Measurements from ENCODE around the gene ADAMTS18. TPM values are rescaled to one million over a fixed set of nuclear protein-coding genes. Genes with fewer than 3 reads are reported as not detected.

Gene ADAMTS18
- total and polyA plus RNA-seq, 9 of the 15 experiments (the other 6 are each of a cell fraction or from before 2014, with no cell fraction given), result not detected

DNA sequence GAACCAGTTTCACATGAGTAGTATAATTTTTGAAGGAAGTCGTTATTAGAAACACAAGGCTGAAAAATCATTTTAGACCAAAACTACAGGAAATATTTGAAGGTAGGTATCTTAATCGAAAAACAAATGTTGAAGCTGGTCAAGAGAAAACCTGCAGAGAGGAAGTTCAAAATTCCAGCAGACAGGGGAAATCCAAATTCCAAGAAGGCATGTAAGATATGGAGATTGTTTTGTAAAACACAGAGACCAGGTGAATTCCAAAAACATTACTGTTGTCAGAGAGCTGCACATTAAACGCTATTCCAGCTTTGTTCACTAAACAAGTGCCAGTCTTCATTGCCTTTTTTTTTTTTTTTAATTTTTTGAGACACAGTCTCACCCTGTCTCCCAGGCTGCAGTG is 38.4 kb downstream of the ADAMTS18 start (continued):
- TF ChIP-seq, protein P1, sequence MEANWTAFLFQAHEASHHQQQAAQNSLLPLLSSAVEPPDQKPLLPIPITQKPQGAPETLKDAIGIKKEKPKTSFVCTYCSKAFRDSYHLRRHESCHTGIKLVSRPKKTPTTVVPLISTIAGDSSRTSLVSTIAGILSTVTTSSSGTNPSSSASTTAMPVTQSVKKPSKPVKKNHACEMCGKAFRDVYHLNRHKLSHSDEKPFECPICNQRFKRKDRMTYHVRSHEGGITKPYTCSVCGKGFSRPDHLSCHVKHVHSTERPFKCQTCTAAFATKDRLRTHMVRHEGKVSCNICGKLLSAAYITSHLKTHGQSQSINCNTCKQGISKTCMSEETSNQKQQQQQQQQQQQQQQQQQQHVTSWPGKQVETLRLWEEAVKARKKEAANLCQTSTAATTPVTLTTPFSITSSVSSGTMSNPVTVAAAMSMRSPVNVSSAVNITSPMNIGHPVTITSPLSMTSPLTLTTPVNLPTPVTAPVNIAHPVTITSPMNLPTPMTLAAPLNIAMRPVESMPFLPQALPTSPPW (CRISPR knock-in tag; IDR thresholded peaks at IDR 0.05), result no peak
- TF ChIP-seq ZNF311 (CRISPR knock-in tag; IDR thresholded peaks at IDR 0.05) (no peak), NFE2L1 (tag; IDR thresholded peaks at IDR 0.05; ENCODE audit: borderline replicate concordance, low read depth) (no peak), FIP1L1 (IDR thresholded peaks at IDR 0.05; ENCODE audit: low read depth, low read length, poor library complexity, severe bottlenecking) (no peak), TCF3 (CRISPR knock-in tag; IDR thresholded peaks at IDR 0.05) (no peak)

DNA sequence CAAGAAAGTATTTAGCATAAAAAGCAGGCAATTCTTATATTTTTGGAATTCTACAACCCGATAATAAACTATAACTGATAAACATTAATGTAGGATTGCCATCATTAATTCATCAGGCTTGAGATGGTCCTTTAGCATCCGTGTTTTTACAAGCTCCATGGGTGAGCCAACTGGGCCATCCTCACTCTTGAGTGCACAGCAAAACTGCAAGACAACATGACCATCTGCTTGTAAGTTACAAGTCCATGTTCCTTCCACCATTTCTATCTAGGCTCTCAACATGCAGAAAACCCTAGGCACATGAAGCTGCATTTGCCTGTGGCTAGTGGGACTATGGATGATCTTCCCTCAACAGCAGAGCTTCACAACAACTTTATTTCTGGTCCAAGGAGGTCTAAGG is 40.1 kb downstream of the ADAMTS18 start:
- Histone ChIP-seq H3K4me3 (no peak overlapping the region), H3K27me3 (ENCODE audit: control insufficient read depth in 2 of 2, insufficient read depth in 2 of 2, low read length in 2 of 2) (no peaks in the 10 kb centered on the region), H3K4me1 (replicated peaks in 1 of 2; ENCODE audit: control insufficient read depth in 2 of 2, insufficient read depth in 2 of 2, low read length in 2 of 2) (no peaks in the 10 kb centered on the region), H3K79me2 (ENCODE audit: control insufficient read depth, insufficient read depth, low read length) (no peaks in the 10 kb centered on the region), H3K9me3 (replicated peaks; ENCODE audit: control insufficient read depth, insufficient read depth, low read depth, low read length) (no peaks in the 10 kb centered on the region), H3K36me3 (ENCODE audit: control insufficient read depth, insufficient read depth, low read length) (no peaks in the 10 kb centered on the region), H4K20me1 (replicated peaks; ENCODE audit: control insufficient read depth, insufficient read depth, low read length) (no peaks in the 10 kb centered on the region), H3K4me2 (ENCODE audit: insufficient read depth, low read length) (no peak overlapping the region), H3K27ac (ENCODE audit: extremely low read depth, low read depth, low read length) (no peak overlapping the region), H2AFZ (ENCODE audit: low read depth, low read length) (no peak overlapping the region), H3K9ac (ENCODE audit: insufficient read depth in 1 of 2, low read depth in 2 of 2, low read length in 2 of 2) (no peak overlapping the region), H3K9me1 (ENCODE audit: control insufficient read depth, insufficient read depth, low read length) (no peaks in the 10 kb centered on the region)
- TF ChIP-seq CREB5 (CRISPR knock-in tag; IDR thresholded peaks at IDR 0.05), result no peak
- TF ChIP-seq KDM2B (CRISPR knock-in tag; IDR thresholded peaks at IDR 0.05), result no peak
- TF ChIP-seq TCF3 (CRISPR knock-in tag; IDR thresholded peaks at IDR 0.05), result no peak
- TF ChIP-seq CBFA2T2 (conservative IDR thresholded peaks at IDR 0.05), result no peak
- TF ChIP-seq PYGO2 (tag; IDR thresholded peaks at IDR 0.05), result no peak
- no peak for TF ChIP-seq TEAD2 (tag; IDR thresholded peaks at IDR 0.05)
- TF ChIP-seq FOXJ2 (tag; IDR thresholded peaks at IDR 0.05), result no peak
- TF ChIP-seq E2F4 (CRISPR knock-in tag; IDR thresholded peaks at IDR 0.05; ENCODE audit: low read depth), result no peak
- TF ChIP-seq ETV1 (tag; conservative IDR thresholded peaks at IDR 0.05; ENCODE audit: low read depth), result no peak
- TF ChIP-seq NRF1 (conservative IDR thresholded peaks at IDR 0.05 in 1 of 2, IDR thresholded peaks at IDR 0.05 in 1 of 2), result no peak
- no peak for TF ChIP-seq PURB (CRISPR knock-in tag; IDR thresholded peaks at IDR 0.05; ENCODE audit: low read depth)
- no peak for TF ChIP-seq HNRNPUL1 (IDR thresholded peaks at IDR 0.05; ENCODE audit: low read length)
- no peak for ATAC-seq
- no peak for DNase-seq (ENCODE audit: extremely low read depth in 1 of 4, low spot score in 3 of 4)
- WGBS (ENCODE audit: insufficient coverage, low coverage, missing lambda C conversion rate), result 0% methylated on average over 2 of the region's 2 CpGs
- intact Hi-C loops (cut with micrococcal nuclease) (no loop called here), in situ Hi-C loops (cut with MboI) (no loop called here)
- BruUV-seq (replicated peaks), result no TSS peak
- FAIRE-seq, result no peak
- ChIA-PET POLR2A (no interaction called here), CTCF (ENCODE audit: low intra/inter-chr PET ratio) (no interaction called here)
